Measurements from ENCODE around the gene SIGLEC11.

DNA sequence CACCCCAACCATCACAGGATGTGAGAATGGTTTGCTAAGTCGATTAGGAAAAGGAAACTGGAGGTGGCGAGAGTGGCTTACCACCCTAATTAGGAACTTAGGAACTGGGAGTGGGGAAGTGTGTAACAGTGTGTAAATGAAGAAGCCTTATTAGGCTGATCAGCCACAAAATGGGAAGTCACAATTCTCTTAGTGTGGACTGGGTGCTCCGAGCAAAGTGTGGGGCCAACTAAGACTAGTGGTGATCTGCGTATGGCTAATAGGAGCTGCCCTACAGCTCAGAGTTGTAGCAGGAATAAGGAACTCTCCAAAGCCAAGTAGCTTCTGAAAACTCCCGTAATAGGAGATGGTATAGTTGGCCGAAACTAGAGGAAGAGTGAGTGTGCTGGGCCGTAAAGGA is 7.6 kb downstream of the SIGLEC11 start:
- TF ChIP-seq, protein P1, sequence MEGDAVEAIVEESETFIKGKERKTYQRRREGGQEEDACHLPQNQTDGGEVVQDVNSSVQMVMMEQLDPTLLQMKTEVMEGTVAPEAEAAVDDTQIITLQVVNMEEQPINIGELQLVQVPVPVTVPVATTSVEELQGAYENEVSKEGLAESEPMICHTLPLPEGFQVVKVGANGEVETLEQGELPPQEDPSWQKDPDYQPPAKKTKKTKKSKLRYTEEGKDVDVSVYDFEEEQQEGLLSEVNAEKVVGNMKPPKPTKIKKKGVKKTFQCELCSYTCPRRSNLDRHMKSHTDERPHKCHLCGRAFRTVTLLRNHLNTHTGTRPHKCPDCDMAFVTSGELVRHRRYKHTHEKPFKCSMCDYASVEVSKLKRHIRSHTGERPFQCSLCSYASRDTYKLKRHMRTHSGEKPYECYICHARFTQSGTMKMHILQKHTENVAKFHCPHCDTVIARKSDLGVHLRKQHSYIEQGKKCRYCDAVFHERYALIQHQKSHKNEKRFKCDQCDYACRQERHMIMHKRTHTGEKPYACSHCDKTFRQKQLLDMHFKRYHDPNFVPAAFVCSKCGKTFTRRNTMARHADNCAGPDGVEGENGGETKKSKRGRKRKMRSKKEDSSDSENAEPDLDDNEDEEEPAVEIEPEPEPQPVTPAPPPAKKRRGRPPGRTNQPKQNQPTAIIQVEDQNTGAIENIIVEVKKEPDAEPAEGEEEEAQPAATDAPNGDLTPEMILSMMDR (conservative IDR thresholded peaks at IDR 0.05 in 1 of 2, IDR thresholded peaks at IDR 0.05 in 1 of 2; ENCODE audit: extremely low read depth in 1 of 2, insufficient read depth in 1 of 2, low read depth in 1 of 2, low read length in 2 of 2): no peak
- no peak for TF ChIP-seq EZH2 (IDR thresholded peaks at IDR 0.05; ENCODE audit: borderline replicate concordance, low read length)
